ENCODE data around the gene PSEN1. TPM values are rescaled to one million over a fixed set of nuclear protein-coding genes. Genes with fewer than 3 reads are reported as not detected.
A peak's percentile ranks its signal among the peaks of the same experiment; 100 is the strongest.

PSEN1 gene
- total and polyA plus RNA-seq, 12 donors: 13.2 to 33.7 (median 24.1) TPM

- no peak for TF ChIP-seq CTCF (IDR thresholded peaks at IDR 0.05)
- no peaks in the 10 kb centered on the region for H3K9me3 ChIP-seq
- H3K4me3 ChIP-seq: no peak overlapping the region
- H3K27ac ChIP-seq: no peak overlapping the region
- no peaks in the 10 kb centered on the region for H3K27me3 ChIP-seq
- no peak for DNase-seq
- intact Hi-C loops (cut with DNase I): no loop called here
- no peaks in the 10 kb centered on the region for H3K4me1 ChIP-seq
- H3K36me3 ChIP-seq: peaks cover 0 to 100% (median 51%) of the 10 kb centered on the region in 9 donors
- peak in 4 of 8 donors; percentile 27 to 53 (median 38) for ATAC-seq
Measured at GRCh38 chr14:73153272-73153671, 17.0 kb downstream of the PSEN1 start.

GRCh38 chr14:73162251-73162650 is 25.9 kb downstream of the PSEN1 start:
- no peaks in the 10 kb centered on the region for H3K4me1 ChIP-seq
- DNase-seq: no peak
- no peak overlapping the region for H3K27ac ChIP-seq
- no peak for TF ChIP-seq CTCF (IDR thresholded peaks at IDR 0.05)
- H3K4me3 ChIP-seq: no peak overlapping the region
- WGBS, 2 donors: 89 to 95% methylated on average over 11 of the region's 11 CpGs
- intact Hi-C loops (cut with DNase I): no loop called here
- no peaks in the 10 kb centered on the region for H3K9me3 ChIP-seq
- no peak for ATAC-seq
- peaks cover 0 to 100% (median 34%) of the 10 kb centered on the region in 9 donors for H3K36me3 ChIP-seq
- H3K27me3 ChIP-seq: no peaks in the 10 kb centered on the region

- no peak overlapping the region for H3K4me3 ChIP-seq
- ATAC-seq (no peak), DNase-seq (no peak)
- H3K27me3 ChIP-seq: no peaks in the 10 kb centered on the region
- H3K36me3 ChIP-seq: peaks cover 0 to 100% (median 24%) of the 10 kb centered on the region in 9 donors
- intact Hi-C loops (cut with DNase I): no loop called here
- WGBS, 2 donors: 74 to 89% methylated on average over 1 of the region's 1 CpG
- no peak overlapping the region for H3K27ac ChIP-seq
- no peak for TF ChIP-seq CTCF (IDR thresholded peaks at IDR 0.05)
- H3K4me1 ChIP-seq: no peaks in the 10 kb centered on the region
- no peaks in the 10 kb centered on the region for H3K9me3 ChIP-seq
Measured at GRCh38 chr14:73166399-73166798, 30.1 kb downstream of the PSEN1 start.

- TF ChIP-seq CTCF (IDR thresholded peaks at IDR 0.05): no peak
- Histone ChIP-seq H3K27me3 (no peaks in the 10 kb centered on the region), H3K9me3 (no peaks in the 10 kb centered on the region), H3K36me3 (peaks cover 0 to 100% (median 35%) of the 10 kb centered on the region in 9 donors), H3K27ac (no peak overlapping the region), H3K4me3 (no peak overlapping the region), H3K4me1 (no peaks in the 10 kb centered on the region)
- ATAC-seq (no peak), DNase-seq (no peak)
- intact Hi-C loops (cut with DNase I): no loop called here
- WGBS, 2 donors: 82 to 91% methylated on average over 4 of the region's 4 CpGs
Measured at GRCh38 chr14:73167727-73168126, 31.4 kb downstream of the PSEN1 start.
